Karpas-422 (cell line): ENCODE results near the gene GRHPR. TPM values are rescaled to one million over a fixed set of nuclear protein-coding genes. Genes with fewer than 3 reads are reported as not detected.

Experiments used
- DNase-seq: peaks from one replicate; pipeline ENCODE4 v3.0.0-alpha.2; 2015
- H2AFZ ChIP-seq: fragments of 200-600 bp; sonication (generic); 2 replicates; pipeline ENCODE4 v1.6.1; 2014; ENCODE audit warnings: antibody characterized with exemption, low read length, mixed read lengths
- H3K27ac ChIP-seq: fragments of 200-600 bp; sonication (generic); 2 replicates; pipeline ENCODE4 v1.5.1; 2014; ENCODE audit warnings: mild to moderate bottlenecking, low read length, moderate library complexity
- H3K27me3 ChIP-seq: fragments of 200-600 bp; sonication (generic); 2 replicates; pipeline ENCODE4 v1.6.1; 2014; ENCODE audit warnings: low read length, mixed read lengths
- H3K36me3 ChIP-seq: fragments of 200-600 bp; sonication (generic); 2 replicates; pipeline ENCODE4 v1.6.1; 2014; ENCODE audit warnings: low read length, mixed read lengths; ENCODE audit not compliant: insufficient read depth
- H3K4me1 ChIP-seq: fragments of 200-600 bp; sonication (generic); 2 replicates; pipeline ENCODE4 v1.6.1; 2014; ENCODE audit warnings: mild to moderate bottlenecking, low read length, mixed read lengths
- H3K4me2 ChIP-seq: fragments of 200-600 bp; sonication (generic); 2 replicates; pipeline ENCODE4 v1.6.1; 2014; ENCODE audit warnings: low read length, low read depth, mild to moderate bottlenecking; ENCODE audit not compliant: poor library complexity, severe bottlenecking
- H3K4me3 ChIP-seq: fragments of 200-600 bp; sonication (generic); 2 replicates; pipeline ENCODE4 v1.5.1; 2014; ENCODE audit warnings: mild to moderate bottlenecking, antibody characterized with exemption, low read length, mixed read lengths
- H3K79me2 ChIP-seq: fragments of 200-600 bp; sonication (generic); 2 replicates; pipeline ENCODE4 v1.6.1; 2014; ENCODE audit warnings: mild to moderate bottlenecking, low read length, mixed read lengths
- H3K9ac ChIP-seq: fragments of 200-600 bp; sonication (generic); 2 replicates; pipeline ENCODE4 v1.6.0; 2014; ENCODE audit warnings: low read length
- H3K9me2 ChIP-seq: fragments of 200-600 bp; sonication (generic), shearing (Covaris generic); replicated peaks from 2 replicates; pipeline ENCODE4 v1.6.0; 2014; ENCODE audit warnings: mild to moderate bottlenecking, low read length, moderate library complexity; ENCODE audit not compliant: insufficient read depth
- H3K9me3 ChIP-seq: fragments of 300-700, 200-600 bp; sonication (generic); 2 replicates; pipeline ENCODE4 v1.6.1; 2014; ENCODE audit warnings: low read length, mixed read lengths
- H4K20me1 ChIP-seq: fragments of 200-600 bp; sonication (generic); 2 replicates; pipeline ENCODE4 v1.6.1; 2014; ENCODE audit warnings: mild to moderate bottlenecking, antibody characterized with exemption, low read length, low read depth; ENCODE audit not compliant: insufficient read depth
- total RNA-seq: library from RNA; depleted of rRNA; stranded (reverse); fragments of >200 nt; shearing (Covaris generic); gene quantifications from 2 replicates; pipeline ENCODE4 v1.2.3, GENCODE V29; 2014; ENCODE audit warnings: low replicate concordance

The GRHPR gene
- total RNA-seq, 1 experiment from 2014 or later, result 234 TPM

DNA sequence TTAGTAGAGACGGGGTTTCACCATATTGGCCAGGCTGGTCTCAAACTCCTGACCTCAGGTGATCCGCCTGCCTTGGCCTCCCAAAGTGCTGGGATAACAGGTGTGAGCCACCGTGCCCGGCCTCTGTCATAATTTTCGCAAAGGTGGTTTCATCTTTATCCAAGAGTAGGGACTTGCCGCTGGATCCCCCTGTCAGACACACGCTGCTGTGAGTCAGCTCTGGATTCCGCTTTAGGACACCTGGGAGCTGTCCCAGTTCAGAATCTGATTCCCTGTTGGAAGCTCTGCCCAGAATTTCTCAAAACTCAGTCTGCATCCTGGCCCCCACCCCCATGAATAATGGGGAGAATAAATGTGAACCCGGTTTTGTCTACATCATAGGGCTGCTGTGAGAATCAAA lies 17.9 kb upstream of the GRHPR start:
- Histone ChIP-seq H3K4me3 (no peak overlapping the region), H3K9me3 (no peaks in the 10 kb centered on the region), H2AFZ (0 out of 2 replicates have a peak overlapping the region, but pooled peaks have one; percentile 3), H3K4me2 (peak overlapping the region; percentile 58), H3K27me3 (no peaks in the 10 kb centered on the region), H4K20me1 (no peaks in the 10 kb centered on the region), H3K9ac (peak overlapping the region; percentile 72; the same call in 1 of the 2 replicates), H3K4me1 (peaks cover 86% of the 10 kb centered on the region), H3K27ac (peak overlapping the region; percentile 99), H3K36me3 (no peaks in the 10 kb centered on the region), H3K9me2 (no peaks in the 10 kb centered on the region), H3K79me2 (no peaks in the 10 kb centered on the region)
- DNase-seq, result no peak

DNA sequence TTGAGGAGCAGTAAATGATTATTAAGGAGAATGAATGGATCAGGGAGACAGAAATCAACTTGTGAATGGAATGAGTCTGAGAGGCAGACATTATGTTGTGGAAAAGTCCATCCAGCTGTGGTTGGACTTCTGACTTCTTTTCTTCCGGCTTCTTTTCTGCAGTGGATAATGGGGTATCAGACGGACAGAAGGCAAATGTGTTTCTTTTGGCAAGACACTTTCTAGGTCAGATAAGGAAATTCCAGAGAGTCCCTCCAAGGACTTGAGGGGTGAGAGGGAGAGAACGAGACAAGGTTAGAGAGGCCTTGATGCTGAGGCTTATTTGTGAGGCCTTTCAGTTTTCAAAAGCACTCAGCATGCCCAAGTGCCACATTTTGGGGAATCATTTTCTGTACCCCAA lies 17.1 kb upstream of the GRHPR start:
- no peaks in the 10 kb centered on the region for H3K36me3 ChIP-seq
- H3K4me3 ChIP-seq, result peak overlapping the region; percentile 62
- peak overlapping the region; percentile 72 for H3K9ac ChIP-seq
- DNase-seq, result peak; percentile 58
- 0 out of 2 replicates have a peak overlapping the region, but pooled peaks have one; percentile 3 for H2AFZ ChIP-seq
- peak overlapping the region; percentile 58 for H3K4me2 ChIP-seq
- H3K27ac ChIP-seq, result peak overlapping the region; percentile 99
- no peaks in the 10 kb centered on the region for H3K27me3 ChIP-seq
- no peaks in the 10 kb centered on the region for H3K9me2 ChIP-seq
- no peaks in the 10 kb centered on the region for H4K20me1 ChIP-seq
- H3K79me2 ChIP-seq, result no peaks in the 10 kb centered on the region
- H3K9me3 ChIP-seq, result no peaks in the 10 kb centered on the region
- peaks cover 86% of the 10 kb centered on the region for H3K4me1 ChIP-seq

DNA sequence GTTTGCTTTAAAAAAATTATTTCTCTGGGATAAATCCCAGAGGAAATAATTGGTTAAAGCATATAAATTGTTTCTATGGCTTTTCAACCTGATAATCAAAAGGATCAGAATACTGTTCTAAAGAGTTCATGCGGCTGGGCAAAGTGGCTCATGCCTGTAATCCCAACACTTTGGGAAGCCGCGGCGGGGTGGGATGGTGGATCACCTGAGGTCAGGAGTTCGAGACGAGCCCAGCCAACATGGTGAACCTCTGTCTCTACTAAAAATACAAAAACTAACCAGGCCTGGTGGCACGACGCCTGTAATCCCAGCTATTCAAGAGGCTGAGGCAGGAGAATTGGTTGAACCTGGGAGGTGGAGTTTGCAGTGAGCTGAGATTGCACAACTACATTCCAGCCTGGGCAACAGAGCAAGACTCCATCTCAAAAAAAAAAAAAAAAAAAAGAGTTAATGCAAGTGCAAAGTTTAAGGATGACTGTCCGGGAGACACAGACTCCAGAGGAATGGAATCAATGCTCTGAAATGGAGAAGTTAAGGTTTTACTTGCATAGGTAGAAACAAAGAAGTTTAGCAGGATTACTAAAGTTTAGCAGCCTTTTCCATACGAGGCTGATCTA lies 16.6 kb upstream of the GRHPR start:
- peak overlapping the region; percentile 99 for H3K27ac ChIP-seq
- H3K9me3 ChIP-seq, result no peaks in the 10 kb centered on the region
- H3K9ac ChIP-seq, result peak overlapping the region; percentile 72
- H3K79me2 ChIP-seq, result no peaks in the 10 kb centered on the region
- no peak overlapping the region for H2AFZ ChIP-seq
- peak overlapping the region; percentile 62 for H3K4me3 ChIP-seq
- no peaks in the 10 kb centered on the region for H4K20me1 ChIP-seq
- no peaks in the 10 kb centered on the region for H3K27me3 ChIP-seq
- no peak for DNase-seq
- H3K4me1 ChIP-seq, result peaks cover 86% of the 10 kb centered on the region
- no peaks in the 10 kb centered on the region for H3K36me3 ChIP-seq
- peak overlapping the region; percentile 58 for H3K4me2 ChIP-seq
- no peaks in the 10 kb centered on the region for H3K9me2 ChIP-seq

DNA sequence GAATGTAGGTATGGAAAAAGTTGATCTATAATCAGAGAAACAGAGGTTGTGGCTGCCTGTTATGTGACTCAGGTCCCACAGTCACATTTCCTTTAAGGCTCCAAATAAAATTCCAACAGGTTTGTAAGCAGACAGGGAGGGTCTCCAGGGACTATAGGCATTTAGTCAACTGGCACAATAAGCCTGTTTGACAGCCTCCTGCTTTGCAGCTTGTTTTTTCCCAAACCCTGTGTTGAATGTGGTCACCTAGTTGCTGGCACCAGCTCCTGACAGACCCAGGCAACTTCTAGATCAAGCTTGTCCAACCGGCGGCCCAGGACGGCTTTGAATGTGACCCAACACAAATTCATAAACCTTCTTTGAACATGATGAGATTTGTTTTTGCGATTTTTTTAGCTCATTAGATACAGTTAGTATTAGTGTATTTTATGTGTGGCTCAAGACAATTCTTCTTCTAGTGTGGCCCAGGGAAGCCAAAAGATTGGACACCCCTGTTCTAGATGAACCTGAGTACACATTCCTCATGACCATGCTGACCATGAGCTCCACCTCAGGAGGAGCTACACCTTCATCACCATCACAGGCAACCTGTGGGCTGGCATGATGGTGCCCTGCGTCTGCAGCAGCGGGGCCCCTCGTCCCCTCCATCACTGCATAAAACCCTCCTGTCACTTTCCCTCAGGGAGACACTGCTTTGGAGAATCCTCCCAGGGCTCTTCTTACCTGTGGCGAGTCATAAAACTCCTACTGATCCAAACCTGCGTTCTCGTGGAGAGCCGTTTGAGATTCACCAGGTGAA lies 15.7 kb upstream of the GRHPR start:
- H3K27ac ChIP-seq, result peak overlapping the region; percentile 99
- H3K4me2 ChIP-seq, result peak overlapping the region; percentile 58
- no peaks in the 10 kb centered on the region for H3K79me2 ChIP-seq
- no peaks in the 10 kb centered on the region for H3K36me3 ChIP-seq
- no peak overlapping the region for H2AFZ ChIP-seq
- H3K9me2 ChIP-seq, result no peaks in the 10 kb centered on the region
- no peaks in the 10 kb centered on the region for H3K9me3 ChIP-seq
- H3K4me1 ChIP-seq, result peaks cover 95% of the 10 kb centered on the region
- no peaks in the 10 kb centered on the region for H3K27me3 ChIP-seq
- DNase-seq, result peak; percentile 56
- H3K4me3 ChIP-seq, result peak overlapping the region; percentile 62
- H4K20me1 ChIP-seq, result no peaks in the 10 kb centered on the region
- peak overlapping the region; percentile 72 for H3K9ac ChIP-seq

DNA sequence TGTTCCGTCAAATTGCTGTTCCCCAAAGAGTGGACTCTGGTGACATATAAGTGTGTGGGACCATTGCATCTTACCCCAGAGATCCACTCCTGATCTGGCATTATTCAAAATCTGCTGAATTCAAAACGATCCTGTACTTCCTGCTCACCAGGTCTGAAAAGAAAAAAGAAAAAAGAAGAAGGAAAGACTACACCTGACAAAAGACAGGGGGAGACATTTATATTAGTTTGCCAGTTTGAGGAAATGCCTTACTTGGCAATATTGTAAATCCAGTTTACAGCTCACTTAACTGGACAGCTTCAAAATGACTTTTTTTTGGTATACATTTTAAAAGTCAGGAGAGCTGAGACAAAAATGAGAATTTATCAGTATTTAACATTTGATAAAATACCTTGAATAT lies 15.0 kb upstream of the GRHPR start:
- Histone ChIP-seq H3K9ac (peak overlapping the region; percentile 72), H3K9me3 (no peaks in the 10 kb centered on the region), H3K4me3 (peak overlapping the region; percentile 62), H3K79me2 (no peaks in the 10 kb centered on the region), H3K9me2 (no peaks in the 10 kb centered on the region), H3K27me3 (no peaks in the 10 kb centered on the region), H4K20me1 (no peaks in the 10 kb centered on the region), H3K4me1 (peaks cover 100% of the 10 kb centered on the region), H2AFZ (no peak overlapping the region), H3K36me3 (no peaks in the 10 kb centered on the region), H3K4me2 (peak overlapping the region; percentile 58), H3K27ac (peak overlapping the region; percentile 99)
- peak; percentile 88 for DNase-seq

DNA sequence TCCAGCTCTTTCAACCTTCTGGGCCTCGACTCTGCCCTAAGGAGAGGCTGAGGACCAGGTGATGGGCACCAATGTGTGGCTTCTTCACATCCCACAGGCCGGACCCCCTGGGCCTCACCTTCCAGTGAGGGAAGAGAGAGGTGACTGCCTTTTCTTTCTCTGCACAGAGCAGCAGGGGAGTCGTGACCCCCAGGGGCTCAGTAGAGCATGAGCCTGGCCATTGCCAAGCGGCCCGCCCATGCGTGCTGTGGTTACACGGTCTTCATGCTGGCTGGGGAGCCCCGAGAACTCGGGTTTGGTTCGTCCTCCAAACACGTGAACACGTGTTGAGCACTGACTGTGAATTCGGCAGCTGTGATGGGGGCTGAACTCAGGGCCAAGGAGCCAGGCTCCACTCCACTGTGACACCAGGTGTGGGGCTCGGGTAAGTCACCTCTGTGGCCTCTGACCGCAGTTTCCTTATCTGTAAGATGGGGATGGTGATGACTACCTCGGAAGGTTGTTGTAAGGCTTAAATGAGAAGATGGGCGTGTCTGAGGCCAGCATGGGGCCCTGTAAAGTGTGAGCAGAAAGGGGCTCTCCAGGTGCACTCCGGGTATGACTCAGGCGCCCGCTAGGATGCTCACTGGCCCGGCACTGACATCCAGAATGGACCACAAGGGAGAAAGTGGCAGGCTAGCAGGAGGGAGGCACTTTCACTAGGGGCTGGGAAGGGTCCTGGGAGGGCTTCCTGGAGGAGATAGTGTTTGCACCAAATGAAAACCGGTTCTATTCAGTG lies 13.4 kb upstream of the GRHPR start:
- H3K27me3 ChIP-seq, result no peaks in the 10 kb centered on the region
- H3K4me2 ChIP-seq, result peak overlapping the region; percentile 58
- peak overlapping the region; percentile 99 for H3K27ac ChIP-seq
- no peaks in the 10 kb centered on the region for H3K9me2 ChIP-seq
- H3K9ac ChIP-seq, result peak overlapping the region; percentile 72
- H3K36me3 ChIP-seq, result no peaks in the 10 kb centered on the region
- no peaks in the 10 kb centered on the region for H3K79me2 ChIP-seq
- DNase-seq, result peak; percentile 99
- H3K4me3 ChIP-seq, result peak overlapping the region; percentile 62; the same call in 1 of the 2 replicates
- H4K20me1 ChIP-seq, result no peaks in the 10 kb centered on the region
- H3K4me1 ChIP-seq, result peaks cover 93% of the 10 kb centered on the region
- no peaks in the 10 kb centered on the region for H3K9me3 ChIP-seq
- no peak overlapping the region for H2AFZ ChIP-seq

DNA sequence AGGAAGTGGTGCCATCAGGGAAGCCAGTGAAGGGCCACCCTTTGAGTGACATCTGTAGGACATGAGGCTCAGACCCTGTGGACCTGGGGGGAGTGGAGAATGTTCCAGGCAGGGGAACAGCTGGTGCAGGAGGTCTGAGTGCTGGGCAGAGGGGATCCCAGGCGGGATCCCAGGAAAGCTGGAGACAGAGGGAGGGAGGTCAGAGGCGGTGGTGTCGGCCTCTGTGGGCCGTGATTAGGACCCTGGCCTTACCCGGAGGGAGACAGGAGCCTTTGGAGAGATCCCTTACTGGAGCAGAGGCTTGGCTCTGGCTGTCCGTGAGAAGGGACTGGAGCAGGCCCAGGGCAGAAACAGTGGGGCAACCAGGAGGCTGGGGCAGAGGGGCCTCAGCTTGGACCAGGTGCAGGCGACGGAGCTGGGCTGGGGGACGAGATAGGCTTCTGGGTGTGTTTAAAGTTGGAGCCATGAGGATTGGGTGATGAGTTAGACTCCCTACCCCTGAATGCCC lies 12.1 kb upstream of the GRHPR start:
- H3K4me3 ChIP-seq, result peak overlapping the region; percentile 45; the same call in 1 of the 2 replicates
- H2AFZ ChIP-seq, result 0 out of 2 replicates have a peak overlapping the region, but pooled peaks have one; percentile 1
- DNase-seq, result peak; percentile 75
- no peaks in the 10 kb centered on the region for H3K79me2 ChIP-seq
- H3K4me2 ChIP-seq, result peak overlapping the region; percentile 58
- H3K9ac ChIP-seq, result peak overlapping the region; percentile 72
- no peaks in the 10 kb centered on the region for H3K9me2 ChIP-seq
- H4K20me1 ChIP-seq, result no peaks in the 10 kb centered on the region
- peaks cover 89% of the 10 kb centered on the region for H3K4me1 ChIP-seq
- H3K27ac ChIP-seq, result peak overlapping the region; percentile 99
- no peaks in the 10 kb centered on the region for H3K27me3 ChIP-seq
- no peaks in the 10 kb centered on the region for H3K36me3 ChIP-seq
- no peaks in the 10 kb centered on the region for H3K9me3 ChIP-seq
